ENCODE measurements around the gene WDR75.

DNA sequence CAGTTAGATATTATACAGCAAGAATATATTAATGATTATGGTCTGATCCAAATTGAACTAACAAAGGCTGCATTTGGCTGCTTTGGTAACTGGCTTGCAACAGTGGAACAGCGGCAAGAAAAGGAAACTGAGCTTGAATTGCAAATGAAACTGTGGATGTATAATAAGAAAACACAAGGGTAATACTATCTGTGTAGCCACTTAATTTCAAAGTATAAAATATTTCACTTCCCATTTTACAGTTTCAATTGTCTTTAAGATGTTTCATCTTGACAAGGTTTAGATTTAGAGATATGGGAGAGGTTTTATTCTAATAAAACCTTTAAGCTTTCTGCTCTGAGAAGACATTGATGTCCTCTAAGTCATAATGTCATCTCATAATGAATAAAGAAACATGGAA is 23.8 kb downstream of the WDR75 start:
- TF ChIP-seq, protein P1, sequence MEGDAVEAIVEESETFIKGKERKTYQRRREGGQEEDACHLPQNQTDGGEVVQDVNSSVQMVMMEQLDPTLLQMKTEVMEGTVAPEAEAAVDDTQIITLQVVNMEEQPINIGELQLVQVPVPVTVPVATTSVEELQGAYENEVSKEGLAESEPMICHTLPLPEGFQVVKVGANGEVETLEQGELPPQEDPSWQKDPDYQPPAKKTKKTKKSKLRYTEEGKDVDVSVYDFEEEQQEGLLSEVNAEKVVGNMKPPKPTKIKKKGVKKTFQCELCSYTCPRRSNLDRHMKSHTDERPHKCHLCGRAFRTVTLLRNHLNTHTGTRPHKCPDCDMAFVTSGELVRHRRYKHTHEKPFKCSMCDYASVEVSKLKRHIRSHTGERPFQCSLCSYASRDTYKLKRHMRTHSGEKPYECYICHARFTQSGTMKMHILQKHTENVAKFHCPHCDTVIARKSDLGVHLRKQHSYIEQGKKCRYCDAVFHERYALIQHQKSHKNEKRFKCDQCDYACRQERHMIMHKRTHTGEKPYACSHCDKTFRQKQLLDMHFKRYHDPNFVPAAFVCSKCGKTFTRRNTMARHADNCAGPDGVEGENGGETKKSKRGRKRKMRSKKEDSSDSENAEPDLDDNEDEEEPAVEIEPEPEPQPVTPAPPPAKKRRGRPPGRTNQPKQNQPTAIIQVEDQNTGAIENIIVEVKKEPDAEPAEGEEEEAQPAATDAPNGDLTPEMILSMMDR (conservative IDR thresholded peaks at IDR 0.05): no peak
- no peak for TF ChIP-seq EZH2 (IDR thresholded peaks at IDR 0.05; ENCODE audit: low read depth)
